HCT116 (cell line): ENCODE data around the gene NUMB.

ENCODE experiments used
- CTCF ChIP-seq, 3 experiments: fragments of 200-600 bp in 1 of 3; sonication (generic) in 1 of 3; IDR thresholded peaks in 2 of 3; conservative IDR thresholded peaks in 1 of 3; 2 replicates each; pipeline ENCODE4 v1.5.1; 2012 to 2017; ENCODE audit warnings: low read depth in 2 of 3, low read length in 2 of 3, antibody characterized with exemption in 1 of 3, borderline replicate concordance in 1 of 3, control low read depth in 1 of 3, mild to moderate bottlenecking in 1 of 3, mixed read lengths in 1 of 3, mixed run types in 1 of 3, moderate library complexity in 1 of 3; ENCODE audit not compliant: insufficient read depth in 1 of 3
- ZNF274 ChIP-seq: fragments of 200-500 bp; sonication (Bioruptor generic); IDR thresholded peaks from 2 replicates; pipeline ENCODE4 v1.6.1; 2014; ENCODE audit warnings: mild to moderate bottlenecking, low read depth, low read length, inconsistent platforms

GRCh38 chr14:73266317-73266716, 192.0 kb downstream of the NUMB start:
- TF ChIP-seq ZNF274 (no peak), CTCF (IDR thresholded peaks at IDR 0.05 in 2 of 3, conservative IDR thresholded peaks at IDR 0.05 in 1 of 3; ENCODE audit: borderline replicate concordance in 1 of 3, insufficient read depth in 1 of 3, low read depth in 2 of 3, low read length in 2 of 3) (no peak)
